H1 (cell line): Measurements from ENCODE around the gene RNF2. TPM values are rescaled to one million over a fixed set of nuclear protein-coding genes. Genes with fewer than 3 reads are reported as not detected.

Source experiments
- CTCF ChIA-PET: fragments of 300-600 bp; sonication (Branson Sonifier 250); formaldehyde crosslinking; loops from one replicate; lab custom pipeline; 2021; ENCODE audit not compliant: partially characterized antibody; lab: Charles Lee
- POLR2A ChIA-PET: fragments of 300-600 bp; sonication (Branson Sonifier 250); formaldehyde crosslinking; loops from one replicate; lab custom pipeline; 2021; ENCODE audit warnings: inconsistent platforms; ENCODE audit not compliant: partially characterized antibody; lab: Charles Lee
- DNase-seq, 2 experiments: peaks; one replicate each; pipeline versions ENCODE4 v3.0.0 to v3.0.0-alpha.2; 2010 to 2022; ENCODE audit warnings: low spot score in 2 of 2, low read depth in 1 of 2, mixed read lengths in 1 of 2
- FAIRE-seq: peaks from 2 replicates; lab custom pipeline; 2011; peaks lifted over from hg19 to GRCh38; lab: Jason Lieb, UNC
- H2AFZ ChIP-seq: 2 replicates; pipeline ENCODE4 v1.8.1; 2012; ENCODE audit warnings: low read length, inconsistent platforms
- H2AK5ac ChIP-seq: 2 replicates; pipeline ENCODE4 v1.6.1; 2013; ENCODE audit warnings: low read depth, low read length
- H2BK120ac ChIP-seq: replicated peaks from 2 replicates; pipeline ENCODE3; 2013; ENCODE audit warnings: low read depth, low read length, inconsistent platforms
- H2BK12ac ChIP-seq: 2 replicates; pipeline ENCODE4 v1.6.1; 2013; ENCODE audit warnings: low read depth, low read length
- H2BK15ac ChIP-seq: 2 replicates; pipeline ENCODE4 v1.6.1; 2013; ENCODE audit warnings: low read length
- H2BK20ac ChIP-seq: 2 replicates; pipeline ENCODE4 v1.6.1; 2013; ENCODE audit warnings: low read length
- H2BK5ac ChIP-seq: 2 replicates; pipeline ENCODE4 v1.6.1; 2013; ENCODE audit warnings: low read depth, low read length
- H3K14ac ChIP-seq: 2 replicates; pipeline ENCODE4 v1.6.1; 2013; ENCODE audit warnings: inconsistent platforms; ENCODE audit not compliant: insufficient read length
- H3K18ac ChIP-seq: 2 replicates; pipeline ENCODE4 v1.6.1; 2013; ENCODE audit warnings: low read length; ENCODE audit errors: extremely low read depth
- H3K23ac ChIP-seq: 2 replicates; pipeline ENCODE4 v1.6.1; 2013; ENCODE audit warnings: inconsistent platforms; ENCODE audit not compliant: insufficient read length
- H3K23me2 ChIP-seq: 2 replicates; pipeline ENCODE4 v1.6.1; 2013; ENCODE audit warnings: low read depth, low read length
- H3K27ac ChIP-seq: 2 replicates; pipeline ENCODE4 v1.6.1; 2011; ENCODE audit warnings: low read depth, low read length, inconsistent platforms
- H3K27me3 ChIP-seq, 4 experiments: replicated peaks in 1 of 4; 1 replicate in 1 of 4; 2 replicates in 3 of 4; pipeline versions ENCODE4 v1.6.1 to v1.8.1; 2011 to 2013; ENCODE audit warnings: low read length in 3 of 4, mild to moderate bottlenecking in 3 of 4, inconsistent platforms in 2 of 4, mixed read lengths in 2 of 4, moderate library complexity in 1 of 4; ENCODE audit not compliant: control insufficient read depth in 3 of 4, insufficient read depth in 3 of 4; ENCODE audit errors: extremely low read depth in 1 of 4
- H3K36me3 ChIP-seq, 4 experiments: 2 replicates each; pipeline versions ENCODE4 v1.6.1 to v1.8.1; 2011 to 2013; ENCODE audit warnings: mild to moderate bottlenecking in 4 of 4, low read length in 3 of 4, moderate library complexity in 2 of 4, control low read depth in 1 of 4, inconsistent platforms in 1 of 4; ENCODE audit not compliant: insufficient read depth in 4 of 4, control insufficient read depth in 2 of 4
- H3K4ac ChIP-seq: replicated peaks from 2 replicates; pipeline ENCODE3; 2013; ENCODE audit warnings: low read length, low read depth, mixed read lengths, inconsistent platforms; ENCODE audit not compliant: insufficient read length
- H3K4me1 ChIP-seq, 4 experiments: replicated peaks in 1 of 4; 1 replicate in 1 of 4; 2 replicates in 3 of 4; pipeline versions ENCODE4 v1.6.1 to v1.8.1; 2011 to 2013; ENCODE audit warnings: low read length in 3 of 4, inconsistent platforms in 2 of 4, mixed read lengths in 1 of 4; ENCODE audit not compliant: insufficient read depth in 4 of 4, control insufficient read depth in 3 of 4
- H3K4me2 ChIP-seq, 2 experiments: 2 replicates each; pipeline versions ENCODE4 v1.6.1 to v1.8.1; 2011 to 2013; ENCODE audit warnings: low read depth in 2 of 2, low read length in 2 of 2, control low read depth in 1 of 2, inconsistent platforms in 1 of 2, mild to moderate bottlenecking in 1 of 2; ENCODE audit not compliant: insufficient read depth in 1 of 2
- H3K4me3 ChIP-seq, 4 experiments: fragments of 200-600, 300-600 bp in 1 of 4; sonication (generic), shearing (Covaris generic), sonication (Bioruptor Twin) in 1 of 4; 2 replicates each; pipeline versions ENCODE4 v1.5.1 to v1.8.1; 2011 to 2016; ENCODE audit warnings: low read length in 4 of 4, low read depth in 3 of 4, control low read depth in 2 of 4, inconsistent platforms in 2 of 4, mild to moderate bottlenecking in 2 of 4, mixed read lengths in 1 of 4, moderate library complexity in 1 of 4; ENCODE audit not compliant: insufficient read depth in 2 of 4; ENCODE audit errors: extremely low read depth in 1 of 4
- H3K56ac ChIP-seq: replicated peaks from 2 replicates; pipeline ENCODE3; 2013; ENCODE audit warnings: low read depth, mild to moderate bottlenecking, mixed read lengths, low read length, inconsistent platforms; ENCODE audit not compliant: insufficient read length
- H3K79me1 ChIP-seq: 2 replicates; pipeline ENCODE4 v1.6.1; 2013; ENCODE audit warnings: low read depth, low read length, control low read depth
- H3K79me2 ChIP-seq, 2 experiments: 2 replicates each; pipeline versions ENCODE4 v1.6.1 to v1.8.1; 2012 to 2013; ENCODE audit warnings: low read length in 2 of 2, mild to moderate bottlenecking in 2 of 2, inconsistent platforms in 1 of 2; ENCODE audit not compliant: insufficient read depth in 2 of 2, control insufficient read depth in 1 of 2
- H3K9ac ChIP-seq, 4 experiments: replicated peaks in 1 of 4; 1 replicate in 1 of 4; 2 replicates in 3 of 4; pipeline versions ENCODE4 v1.6.1 to v1.8.1; 2011 to 2013; ENCODE audit warnings: low read depth in 3 of 4, low read length in 3 of 4, control low read depth in 2 of 4, mild to moderate bottlenecking in 2 of 4, moderate library complexity in 2 of 4, inconsistent platforms in 1 of 4; ENCODE audit errors: extremely low read depth in 1 of 4
- H3K9me3 ChIP-seq, 2 experiments: 2 replicates each; pipeline versions ENCODE4 v1.6.1 to v1.8.1; 2012 to 2013; ENCODE audit warnings: mild to moderate bottlenecking in 2 of 2, moderate library complexity in 2 of 2, control low read depth in 1 of 2, inconsistent platforms in 1 of 2, low read depth in 1 of 2, low read length in 1 of 2, mixed read lengths in 1 of 2; ENCODE audit not compliant: insufficient read depth in 2 of 2
- H4K20me1 ChIP-seq, 2 experiments: replicated peaks in 1 of 2; 2 replicates each; pipeline versions ENCODE3 to v1.8.1; 2011 to 2013; ENCODE audit warnings: inconsistent platforms in 2 of 2, low read length in 2 of 2, mild to moderate bottlenecking in 1 of 2; ENCODE audit not compliant: insufficient read depth in 2 of 2, control insufficient read depth in 1 of 2
- H4K5ac ChIP-seq: 2 replicates; pipeline ENCODE4 v1.6.1; 2013; ENCODE audit warnings: low read length, low read depth, mixed read lengths, inconsistent platforms; ENCODE audit not compliant: insufficient read length
- H4K8ac ChIP-seq: 2 replicates; pipeline ENCODE4 v1.8.0; 2013; ENCODE audit warnings: mild to moderate bottlenecking, moderate library complexity, low read length, inconsistent platforms; ENCODE audit not compliant: insufficient read depth; ENCODE audit errors: extremely low read depth
- H4K91ac ChIP-seq: replicated peaks from 2 replicates; pipeline ENCODE3; 2013; ENCODE audit warnings: low read length, mixed read lengths, inconsistent platforms; ENCODE audit not compliant: insufficient read length
- CBX5 ChIP-seq: fragments of 300-800, 300-1000 bp; sonication (generic); IDR thresholded peaks from 2 replicates; pipeline ENCODE4 v1.7.1; 2016; ENCODE audit warnings: antibody characterized with exemption, low read length, low read depth
- CTBP2 ChIP-seq: IDR thresholded peaks from 2 replicates; pipeline ENCODE4 v1.7.0; 2011; ENCODE audit warnings: borderline replicate concordance, mild to moderate bottlenecking, moderate library complexity, mixed read lengths, low read length; ENCODE audit not compliant: insufficient read depth, insufficient read length
- FOSL1 ChIP-seq: IDR thresholded peaks from 2 replicates; pipeline ENCODE4 v1.6.1; 2011; ENCODE audit warnings: mild to moderate bottlenecking, low read depth, low read length, moderate library complexity; ENCODE audit not compliant: insufficient read depth
- JUN ChIP-seq: IDR thresholded peaks from 2 replicates; pipeline ENCODE4 v1.6.1; 2011; ENCODE audit warnings: low read depth, mild to moderate bottlenecking, improper control_type of control experiment, low read length
- KDM5A ChIP-seq: fragments of 200-600 bp; IDR thresholded peaks from 2 replicates; pipeline ENCODE4 v1.7.1; 2012; ENCODE audit warnings: mild to moderate bottlenecking, low read length, inconsistent platforms, mixed read lengths
- RNF2 ChIP-seq: fragments of 200-900, 300-1000 bp; sonication (generic); IDR thresholded peaks from 2 replicates; pipeline ENCODE4 v1.7.1; 2016; ENCODE audit warnings: borderline replicate concordance, low read depth, mild to moderate bottlenecking, antibody characterized with exemption, low read length; ENCODE audit not compliant: poor library complexity, severe bottlenecking; ENCODE audit errors: missing control alignments
- SRF ChIP-seq: IDR thresholded peaks from 2 replicates; pipeline ENCODE4 v1.6.1; 2011; ENCODE audit warnings: mild to moderate bottlenecking, low read depth, low read length, moderate library complexity
- ZNF274 ChIP-seq: IDR thresholded peaks from 2 replicates; pipeline ENCODE4 v1.7.0; 2012; ENCODE audit warnings: low read length, borderline replicate concordance; ENCODE audit errors: extremely low read depth
- WGBS, 2 experiments: shearing (Covaris generic) in 1 of 2; methylation state at CpG; one replicate each; pipeline versions ENCODE4 v1.1.6 to v1.1.7; 2013 to 2015; ENCODE audit warnings: low lambda C conversion rate in 2 of 2, mixed read lengths in 2 of 2, inconsistent platforms in 1 of 2, low coverage in 1 of 2, missing lambda C conversion rate in 1 of 2; ENCODE audit not compliant: insufficient replicate concordance in 2 of 2, insufficient coverage in 1 of 2, insufficient read length in 1 of 2; ENCODE audit errors: extremely low coverage in 1 of 2, missing lambda C conversion rate in 1 of 2; 5-methylcytosine and 5-hydroxymethylcytosine counted together
- polyA plus RNA-seq, 7 experiments: library from polyadenylated mRNA; depleted of rRNA in 3 of 7; stranded (reverse) in 5 of 7; unstranded in 2 of 7; fragments of >200 nt in 5 of 7; fragments of 200-250 nt in 2 of 7; gene quantifications; 1 replicate in 5 of 7; 2 replicates in 1 of 7; 4 replicates in 1 of 7; pipeline versions ENCODE4 v1.2.1 to v1.2.3, GENCODE V29; 2011 to 2013; ENCODE audit warnings: missing spikeins in 2 of 7, mixed read lengths in 2 of 7
- total RNA-seq: library from RNA; stranded (reverse); fragmentation: NEBNext Ultra II Directional; extraction: Animal tissue kit (Norgen Biotek cat#: 25700); gene quantifications from 2 replicates; pipeline ENCODE4 v1.2.1, GENCODE V29; 2021
- TF ChIP-seq, protein P1 (sequence below): IDR thresholded peaks from 2 replicates; pipeline ENCODE4 v1.6.1; 2011; ENCODE audit warnings: low read length, improper control_type of control experiment

Gene RNF2
- total and polyA plus RNA-seq, 2 of the 8 experiments (the other 6 are each of a cell fraction or from before 2014, with no cell fraction given) = 28.9 to 58.9 TPM

DNA sequence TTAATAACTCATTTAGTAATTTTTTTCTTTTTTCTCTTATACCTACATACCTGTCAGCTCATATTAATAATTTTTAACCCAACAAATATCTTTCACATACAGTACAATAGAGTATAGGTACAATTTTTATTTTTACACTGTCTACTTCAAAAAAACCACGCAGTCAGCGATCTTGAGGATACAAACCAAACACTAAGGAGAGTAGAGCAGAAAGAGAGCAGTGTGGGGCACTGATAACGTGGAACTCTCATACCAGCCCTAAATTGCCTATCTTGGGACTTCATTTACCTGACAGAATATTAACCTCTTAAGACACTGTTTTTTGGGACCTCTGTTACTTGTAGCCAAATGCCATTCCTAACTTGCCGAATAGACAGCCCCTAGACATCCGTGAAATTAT, 105.9 kb downstream of the RNF2 start:
- Histone ChIP-seq H4K91ac (no peak overlapping the region), H3K23ac (no peak overlapping the region), H3K14ac (no peak overlapping the region), H4K5ac (no peak overlapping the region), H2BK20ac (no peak overlapping the region), H3K36me3 (peaks cover 0 to 31% (median 6%) of the 10 kb centered on the region in 4 experiments; a peak in 4 of 8 replicates), H2BK120ac (no peak overlapping the region), H3K27ac (no peak overlapping the region), H3K79me2 (peaks cover 0 to 13% of the 10 kb centered on the region in 2 experiments; a peak in 2 of 4 replicates), H3K4me3 (no peak overlapping the region), H2BK5ac (no peak overlapping the region), H3K9me3 (no peaks in the 10 kb centered on the region), H3K9ac (no peak overlapping the region), H3K27me3 (no peaks in the 10 kb centered on the region), H2BK15ac (no peak overlapping the region), H3K4me1 (no peaks in the 10 kb centered on the region; a peak in 3 of 7 replicates), H2BK12ac (no peak overlapping the region), H4K8ac (no peak overlapping the region), H2AK5ac (no peak overlapping the region), H3K18ac (no peak overlapping the region), H4K20me1 (no peaks in the 10 kb centered on the region), H3K79me1 (no peaks in the 10 kb centered on the region), H3K4me2 (no peak overlapping the region), H3K23me2 (peaks cover 6% of the 10 kb centered on the region; the same call in 1 of the 2 replicates), H3K56ac (no peak overlapping the region), H2AFZ (no peak overlapping the region), H3K4ac (no peak overlapping the region)
- FAIRE-seq (no peak), DNase-seq (no peak)
- ChIA-PET POLR2A (interaction anchor here (0.6 kb wide), 1 partner anchor 120 kb away, joined by 3 read pairs; no protein-coding TSS in a partner anchor), CTCF (no interaction called here)
- 95% methylated on average over 5 of the region's 5 CpGs; no CpG with 5 or more reads in 1 of the 2 experiments for WGBS, 2 experiments
- no peak for TF ChIP-seq RNF2
- TF ChIP-seq KDM5A = no peak
- TF ChIP-seq ZNF274 = no peak
- no peak for TF ChIP-seq CTBP2
- TF ChIP-seq, protein P1, sequence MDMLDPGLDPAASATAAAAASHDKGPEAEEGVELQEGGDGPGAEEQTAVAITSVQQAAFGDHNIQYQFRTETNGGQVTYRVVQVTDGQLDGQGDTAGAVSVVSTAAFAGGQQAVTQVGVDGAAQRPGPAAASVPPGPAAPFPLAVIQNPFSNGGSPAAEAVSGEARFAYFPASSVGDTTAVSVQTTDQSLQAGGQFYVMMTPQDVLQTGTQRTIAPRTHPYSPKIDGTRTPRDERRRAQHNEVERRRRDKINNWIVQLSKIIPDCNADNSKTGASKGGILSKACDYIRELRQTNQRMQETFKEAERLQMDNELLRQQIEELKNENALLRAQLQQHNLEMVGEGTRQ = no peak
- TF ChIP-seq SRF = no peak
- TF ChIP-seq CBX5 = no peak
- TF ChIP-seq JUN = no peak
- no peak for TF ChIP-seq FOSL1
